H1 (cell line): Measurements from ENCODE around the gene BIK. TPM values are rescaled to one million over a fixed set of nuclear protein-coding genes. Genes with fewer than 3 reads are reported as not detected.

ENCODE experiments used
- CTCF ChIA-PET: fragments of 300-600 bp; sonication (Branson Sonifier 250); formaldehyde crosslinking; loops from one replicate; lab custom pipeline; 2021; ENCODE audit not compliant: partially characterized antibody; lab: Charles Lee
- POLR2A ChIA-PET: fragments of 300-600 bp; sonication (Branson Sonifier 250); formaldehyde crosslinking; loops from one replicate; lab custom pipeline; 2021; ENCODE audit warnings: inconsistent platforms; ENCODE audit not compliant: partially characterized antibody; lab: Charles Lee
- DNase-seq, 2 experiments: peaks; one replicate each; pipeline versions ENCODE4 v3.0.0 to v3.0.0-alpha.2; 2010 to 2022; ENCODE audit warnings: low spot score in 2 of 2, low read depth in 1 of 2, mixed read lengths in 1 of 2
- FAIRE-seq: peaks from 2 replicates; lab custom pipeline; 2011; peaks lifted over from hg19 to GRCh38; lab: Jason Lieb, UNC
- H2AFZ ChIP-seq: 2 replicates; pipeline ENCODE4 v1.8.1; 2012; ENCODE audit warnings: low read length, inconsistent platforms
- H2AK5ac ChIP-seq: 2 replicates; pipeline ENCODE4 v1.6.1; 2013; ENCODE audit warnings: low read depth, low read length
- H2BK120ac ChIP-seq: replicated peaks from 2 replicates; pipeline ENCODE3; 2013; ENCODE audit warnings: low read depth, low read length, inconsistent platforms
- H2BK12ac ChIP-seq: 2 replicates; pipeline ENCODE4 v1.6.1; 2013; ENCODE audit warnings: low read depth, low read length
- H2BK15ac ChIP-seq: 2 replicates; pipeline ENCODE4 v1.6.1; 2013; ENCODE audit warnings: low read length
- H2BK20ac ChIP-seq: 2 replicates; pipeline ENCODE4 v1.6.1; 2013; ENCODE audit warnings: low read length
- H2BK5ac ChIP-seq: 2 replicates; pipeline ENCODE4 v1.6.1; 2013; ENCODE audit warnings: low read depth, low read length
- H3K14ac ChIP-seq: 2 replicates; pipeline ENCODE4 v1.6.1; 2013; ENCODE audit warnings: inconsistent platforms; ENCODE audit not compliant: insufficient read length
- H3K18ac ChIP-seq: 2 replicates; pipeline ENCODE4 v1.6.1; 2013; ENCODE audit warnings: low read length; ENCODE audit errors: extremely low read depth
- H3K23ac ChIP-seq: 2 replicates; pipeline ENCODE4 v1.6.1; 2013; ENCODE audit warnings: inconsistent platforms; ENCODE audit not compliant: insufficient read length
- H3K23me2 ChIP-seq: 2 replicates; pipeline ENCODE4 v1.6.1; 2013; ENCODE audit warnings: low read depth, low read length
- H3K27ac ChIP-seq: 2 replicates; pipeline ENCODE4 v1.6.1; 2011; ENCODE audit warnings: low read depth, low read length, inconsistent platforms
- H3K27me3 ChIP-seq, 4 experiments: replicated peaks in 1 of 4; 1 replicate in 1 of 4; 2 replicates in 3 of 4; pipeline versions ENCODE4 v1.6.1 to v1.8.1; 2011 to 2013; ENCODE audit warnings: low read length in 3 of 4, mild to moderate bottlenecking in 3 of 4, inconsistent platforms in 2 of 4, mixed read lengths in 2 of 4, moderate library complexity in 1 of 4; ENCODE audit not compliant: control insufficient read depth in 3 of 4, insufficient read depth in 3 of 4; ENCODE audit errors: extremely low read depth in 1 of 4
- H3K36me3 ChIP-seq, 4 experiments: 2 replicates each; pipeline versions ENCODE4 v1.6.1 to v1.8.1; 2011 to 2013; ENCODE audit warnings: mild to moderate bottlenecking in 4 of 4, low read length in 3 of 4, moderate library complexity in 2 of 4, control low read depth in 1 of 4, inconsistent platforms in 1 of 4; ENCODE audit not compliant: insufficient read depth in 4 of 4, control insufficient read depth in 2 of 4
- H3K4ac ChIP-seq: replicated peaks from 2 replicates; pipeline ENCODE3; 2013; ENCODE audit warnings: low read length, low read depth, mixed read lengths, inconsistent platforms; ENCODE audit not compliant: insufficient read length
- H3K4me1 ChIP-seq, 4 experiments: replicated peaks in 1 of 4; 1 replicate in 1 of 4; 2 replicates in 3 of 4; pipeline versions ENCODE4 v1.6.1 to v1.8.1; 2011 to 2013; ENCODE audit warnings: low read length in 3 of 4, inconsistent platforms in 2 of 4, mixed read lengths in 1 of 4; ENCODE audit not compliant: insufficient read depth in 4 of 4, control insufficient read depth in 3 of 4
- H3K4me2 ChIP-seq, 2 experiments: 2 replicates each; pipeline versions ENCODE4 v1.6.1 to v1.8.1; 2011 to 2013; ENCODE audit warnings: low read depth in 2 of 2, low read length in 2 of 2, control low read depth in 1 of 2, inconsistent platforms in 1 of 2, mild to moderate bottlenecking in 1 of 2; ENCODE audit not compliant: insufficient read depth in 1 of 2
- H3K4me3 ChIP-seq, 4 experiments: fragments of 200-600, 300-600 bp in 1 of 4; sonication (generic), shearing (Covaris generic), sonication (Bioruptor Twin) in 1 of 4; 2 replicates each; pipeline versions ENCODE4 v1.5.1 to v1.8.1; 2011 to 2016; ENCODE audit warnings: low read length in 4 of 4, low read depth in 3 of 4, control low read depth in 2 of 4, inconsistent platforms in 2 of 4, mild to moderate bottlenecking in 2 of 4, mixed read lengths in 1 of 4, moderate library complexity in 1 of 4; ENCODE audit not compliant: insufficient read depth in 2 of 4; ENCODE audit errors: extremely low read depth in 1 of 4
- H3K56ac ChIP-seq: replicated peaks from 2 replicates; pipeline ENCODE3; 2013; ENCODE audit warnings: low read depth, mild to moderate bottlenecking, mixed read lengths, low read length, inconsistent platforms; ENCODE audit not compliant: insufficient read length
- H3K79me1 ChIP-seq: 2 replicates; pipeline ENCODE4 v1.6.1; 2013; ENCODE audit warnings: low read depth, low read length, control low read depth
- H3K79me2 ChIP-seq, 2 experiments: 2 replicates each; pipeline versions ENCODE4 v1.6.1 to v1.8.1; 2012 to 2013; ENCODE audit warnings: low read length in 2 of 2, mild to moderate bottlenecking in 2 of 2, inconsistent platforms in 1 of 2; ENCODE audit not compliant: insufficient read depth in 2 of 2, control insufficient read depth in 1 of 2
- H3K9ac ChIP-seq, 4 experiments: replicated peaks in 1 of 4; 1 replicate in 1 of 4; 2 replicates in 3 of 4; pipeline versions ENCODE4 v1.6.1 to v1.8.1; 2011 to 2013; ENCODE audit warnings: low read depth in 3 of 4, low read length in 3 of 4, control low read depth in 2 of 4, mild to moderate bottlenecking in 2 of 4, moderate library complexity in 2 of 4, inconsistent platforms in 1 of 4; ENCODE audit errors: extremely low read depth in 1 of 4
- H3K9me3 ChIP-seq, 2 experiments: 2 replicates each; pipeline versions ENCODE4 v1.6.1 to v1.8.1; 2012 to 2013; ENCODE audit warnings: mild to moderate bottlenecking in 2 of 2, moderate library complexity in 2 of 2, control low read depth in 1 of 2, inconsistent platforms in 1 of 2, low read depth in 1 of 2, low read length in 1 of 2, mixed read lengths in 1 of 2; ENCODE audit not compliant: insufficient read depth in 2 of 2
- H4K20me1 ChIP-seq, 2 experiments: replicated peaks in 1 of 2; 2 replicates each; pipeline versions ENCODE3 to v1.8.1; 2011 to 2013; ENCODE audit warnings: inconsistent platforms in 2 of 2, low read length in 2 of 2, mild to moderate bottlenecking in 1 of 2; ENCODE audit not compliant: insufficient read depth in 2 of 2, control insufficient read depth in 1 of 2
- H4K5ac ChIP-seq: 2 replicates; pipeline ENCODE4 v1.6.1; 2013; ENCODE audit warnings: low read length, low read depth, mixed read lengths, inconsistent platforms; ENCODE audit not compliant: insufficient read length
- H4K8ac ChIP-seq: 2 replicates; pipeline ENCODE4 v1.8.0; 2013; ENCODE audit warnings: mild to moderate bottlenecking, moderate library complexity, low read length, inconsistent platforms; ENCODE audit not compliant: insufficient read depth; ENCODE audit errors: extremely low read depth
- H4K91ac ChIP-seq: replicated peaks from 2 replicates; pipeline ENCODE3; 2013; ENCODE audit warnings: low read length, mixed read lengths, inconsistent platforms; ENCODE audit not compliant: insufficient read length
- ATF3 ChIP-seq: IDR thresholded peaks from 2 replicates; pipeline ENCODE4 v1.6.1; 2011; ENCODE audit warnings: low read depth, mild to moderate bottlenecking, low read length; ENCODE audit not compliant: insufficient read depth
- BACH1 ChIP-seq: IDR thresholded peaks from 2 replicates; pipeline ENCODE4 v1.6.1; 2012; ENCODE audit warnings: low read length, improper control_type of control experiment
- CEBPB ChIP-seq: IDR thresholded peaks from 2 replicates; pipeline ENCODE4 v1.6.1; 2012; ENCODE audit warnings: low read depth, low read length
- CHD1 ChIP-seq: IDR thresholded peaks from 2 replicates; pipeline ENCODE4 v1.6.1; 2012; ENCODE audit warnings: low read depth, low read length, improper control_type of control experiment
- CHD2 ChIP-seq: IDR thresholded peaks from 2 replicates; pipeline ENCODE4 v1.6.1; 2012; ENCODE audit warnings: low read length, improper control_type of control experiment
- CREB1 ChIP-seq: IDR thresholded peaks from 2 replicates; pipeline ENCODE4 v1.6.1; 2012; ENCODE audit warnings: inconsistent platforms
- EGR1 ChIP-seq: IDR thresholded peaks from 2 replicates; pipeline ENCODE4 v1.6.1; 2011; ENCODE audit warnings: low read depth, low read length, borderline replicate concordance
- HDAC6 ChIP-seq: IDR thresholded peaks from one replicate; pipeline ENCODE4 v1.7.1; 2012; ENCODE audit warnings: low read depth, mild to moderate bottlenecking, inconsistent platforms, low read length, moderate library complexity
- KDM1A ChIP-seq: fragments of 200-600, 300-600 bp; sonication (generic); IDR thresholded peaks from 2 replicates; pipeline ENCODE4 v1.7.1; 2016; ENCODE audit warnings: mild to moderate bottlenecking, low read length, borderline replicate concordance
- POLR2A ChIP-seq, 2 experiments: IDR thresholded peaks; 1 replicate in 1 of 2; 2 replicates in 1 of 2; pipeline ENCODE4 v1.6.1; 2011; ENCODE audit warnings: low read depth in 2 of 2, low read length in 2 of 2, mild to moderate bottlenecking in 2 of 2; ENCODE audit errors: control extremely low read depth in 1 of 2
- POLR2AphosphoS5 ChIP-seq: IDR thresholded peaks from 2 replicates; pipeline ENCODE4 v1.6.1; 2011; ENCODE audit warnings: low read depth, low read length
- RXRA ChIP-seq: IDR thresholded peaks from 2 replicates; pipeline ENCODE4 v1.6.1; 2011; ENCODE audit warnings: low read depth, mild to moderate bottlenecking, low read length, moderate library complexity; ENCODE audit not compliant: insufficient read depth
- SAP30 ChIP-seq: fragments of 300-600 bp; sonication (generic); IDR thresholded peaks from 2 replicates; pipeline ENCODE4 v1.7.1; 2012; ENCODE audit warnings: low read length, moderate library complexity, mild to moderate bottlenecking, inconsistent platforms; ENCODE audit not compliant: insufficient read depth, insufficient replicate concordance
- SIRT6 ChIP-seq: IDR thresholded peaks from one replicate; pipeline ENCODE4 v1.7.1; 2012; ENCODE audit warnings: low read length, inconsistent platforms
- SP1 ChIP-seq: IDR thresholded peaks from 2 replicates; pipeline ENCODE4 v1.6.1; 2011; ENCODE audit warnings: low read depth, low read length
- SP2 ChIP-seq: IDR thresholded peaks from 2 replicates; pipeline ENCODE4 v1.6.1; 2012; ENCODE audit warnings: mild to moderate bottlenecking, low read length, inconsistent platforms
- WGBS, 2 experiments: shearing (Covaris generic) in 1 of 2; methylation state at CpG; one replicate each; pipeline versions ENCODE4 v1.1.6 to v1.1.7; 2013 to 2015; ENCODE audit warnings: low lambda C conversion rate in 2 of 2, mixed read lengths in 2 of 2, inconsistent platforms in 1 of 2, low coverage in 1 of 2, missing lambda C conversion rate in 1 of 2; ENCODE audit not compliant: insufficient replicate concordance in 2 of 2, insufficient coverage in 1 of 2, insufficient read length in 1 of 2; ENCODE audit errors: extremely low coverage in 1 of 2, missing lambda C conversion rate in 1 of 2; 5-methylcytosine and 5-hydroxymethylcytosine counted together
- polyA plus RNA-seq, 7 experiments: library from polyadenylated mRNA; depleted of rRNA in 3 of 7; stranded (reverse) in 5 of 7; unstranded in 2 of 7; fragments of >200 nt in 5 of 7; fragments of 200-250 nt in 2 of 7; gene quantifications; 1 replicate in 5 of 7; 2 replicates in 1 of 7; 4 replicates in 1 of 7; pipeline versions ENCODE4 v1.2.1 to v1.2.3, GENCODE V29; 2011 to 2013; ENCODE audit warnings: missing spikeins in 2 of 7, mixed read lengths in 2 of 7
- total RNA-seq: library from RNA; stranded (reverse); fragmentation: NEBNext Ultra II Directional; extraction: Animal tissue kit (Norgen Biotek cat#: 25700); gene quantifications from 2 replicates; pipeline ENCODE4 v1.2.1, GENCODE V29; 2021

Gene BIK
- total and polyA plus RNA-seq, 2 of the 8 experiments (the other 6 are each of a cell fraction or from before 2014, with no cell fraction given) = 3.3 to 5.5 TPM

DNA sequence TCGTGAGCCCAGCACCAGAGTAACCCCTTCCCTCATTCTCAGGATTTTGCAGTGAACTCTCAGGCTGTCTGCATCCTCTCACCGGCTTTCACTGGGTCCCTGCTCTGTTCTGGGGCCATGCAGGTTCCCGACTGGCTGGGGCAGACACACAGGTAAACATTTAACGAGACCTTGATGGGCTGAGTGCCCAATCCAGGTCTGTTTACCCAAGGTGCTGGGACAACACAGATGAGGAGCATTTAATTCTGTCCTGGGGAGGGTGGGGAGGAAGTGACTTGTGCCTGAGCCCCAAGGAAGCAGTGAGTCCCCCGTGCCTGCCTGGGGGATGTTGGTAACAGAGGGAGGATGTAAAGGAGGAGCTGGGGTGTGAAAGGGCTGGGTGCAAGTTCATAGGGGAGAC is 4.4 kb downstream of the BIK start:
- no peak overlapping the region for H3K27ac ChIP-seq
- POLR2A ChIA-PET = interaction anchor here (0.6 to 1.9 kb wide), 3 partner anchors 17 to 76 kb away, joined by 3 to 4 read pairs (median 3); no protein-coding TSS in a partner anchor
- WGBS, 2 experiments = 76% methylated on average over 5 of the region's 5 CpGs; no CpG with 5 or more reads in 1 of the 2 experiments
- no peak for TF ChIP-seq ATF3
- no peak for TF ChIP-seq SP1
- no peak for TF ChIP-seq CEBPB
- no peak for TF ChIP-seq RXRA
- TF ChIP-seq BACH1 = no peak
- no peak for TF ChIP-seq POLR2AphosphoS5
- no peak for TF ChIP-seq HDAC6
- TF ChIP-seq SAP30 = no peak
- no peak for TF ChIP-seq CREB1
- no peak for TF ChIP-seq CHD1
- no peak for TF ChIP-seq POLR2A (IDR thresholded peaks at IDR 0.05; ENCODE audit: control extremely low read depth in 1 of 2, low read depth in 2 of 2, low read length in 2 of 2)
- TF ChIP-seq SP2 = no peak
- no peak for TF ChIP-seq SIRT6
- TF ChIP-seq EGR1 = no peak
- TF ChIP-seq CHD2 = no peak
- no peak for TF ChIP-seq KDM1A

More for the DNA sequence above, 4.4 kb downstream of the BIK start:
- Histone ChIP-seq H3K23ac (no peak overlapping the region), H3K79me2 (no peaks in the 10 kb centered on the region), H2BK120ac (no peak overlapping the region), H4K91ac (no peak overlapping the region), H3K9me3 (no peaks in the 10 kb centered on the region), H4K8ac (0 out of 2 replicates have a peak overlapping the region, but pooled peaks have one; percentile 51), H3K9ac (no peak overlapping the region; a peak in 1 of 7 replicates), H2BK12ac (no peak overlapping the region), H2BK15ac (no peak overlapping the region), H2BK20ac (no peak overlapping the region), H3K18ac (no peak overlapping the region), H3K56ac (no peak overlapping the region), H3K4me1 (peaks cover 0 to 12% (median 5%) of the 10 kb centered on the region in 4 experiments; a peak in 6 of 7 replicates), H4K5ac (no peak overlapping the region), H2AK5ac (no peak overlapping the region), H3K36me3 (no peaks in the 10 kb centered on the region), H2BK5ac (no peak overlapping the region), H3K4ac (no peak overlapping the region), H4K20me1 (peaks cover 3 to 6% of the 10 kb centered on the region in 2 experiments), H3K79me1 (no peaks in the 10 kb centered on the region; the same call in 1 of the 2 replicates), H3K4me2 (no peak overlapping the region), H2AFZ (no peak overlapping the region), H3K14ac (no peak overlapping the region), H3K23me2 (peaks cover 13% of the 10 kb centered on the region; the same call in 1 of the 2 replicates), H3K4me3 (no peak overlapping the region), H3K27me3 (peaks cover 10 to 31% (median 28%) of the 10 kb centered on the region in 4 experiments)
- CTCF ChIA-PET = interaction anchor here (0.6 to 3.2 kb wide), 4 partner anchors 12 to 247 kb away, joined by 3 to 10 read pairs (median 4); no protein-coding TSS in a partner anchor
- FAIRE-seq (no peak), DNase-seq (no peak)
